ENCODE results near the gene WDR1. TPM values are rescaled to one million over a fixed set of nuclear protein-coding genes. Genes with fewer than 3 reads are reported as not detected.

Gene WDR1
- total and polyA plus RNA-seq, 4 experiments from 2014 or later: 295 to 348 (median 318) TPM

- intact Hi-C loops (cut with micrococcal nuclease): no loop called here
- H3K27me3 ChIP-seq (ENCODE audit: insufficient read depth, low read length): no peaks in the 10 kb centered on the region
- no peaks in the 10 kb centered on the region for H3K27me3 Mint-ChIP-seq
- H3K4me3 Mint-ChIP-seq: peak overlapping the region in 1 of 8 donors; percentile 8
- peaks cover 31 to 92% of the 10 kb centered on the region in 2 donors for H3K36me3 Mint-ChIP-seq
- peaks cover 27 to 71% (median 54%) of the 10 kb centered on the region in 4 donors for H3K4me1 Mint-ChIP-seq
- H3K27ac ChIP-seq (ENCODE audit: low read depth, low read length): peak overlapping the region; percentile 1
- H3K27ac Mint-ChIP-seq: peak overlapping the region in 6 of 7 donors; percentile 43 to 99 (median 67)
- ChIA-PET POLR2A (ENCODE audit: partially characterized antibody) (interaction anchor here (19.7 kb wide), 1 partner anchor 26 kb away, joined by 396 read pairs; the partner anchor contains the start of gene WDR1), CTCF (ENCODE audit: partially characterized antibody) (interaction anchor here (0.6 kb wide), 1 partner anchor 15 kb away, joined by 3 read pairs; no protein-coding TSS in a partner anchor)
- H3K4me1 ChIP-seq (ENCODE audit: insufficient read depth, low read length): peaks cover 64% of the 10 kb centered on the region
- DNase-seq: peak in 1 of 5 donors; percentile 4
- H3K36me3 ChIP-seq (ENCODE audit: insufficient read depth, low read length): peaks cover 89% of the 10 kb centered on the region
- no peak overlapping the region for H3K4me3 ChIP-seq (ENCODE audit: low read length in 2 of 2)
- no peaks in the 10 kb centered on the region for H3K9me3 ChIP-seq (ENCODE audit: control insufficient read depth in 1 of 2, low read length in 2 of 2)
- H3K9me3 Mint-ChIP-seq: no peaks in the 10 kb centered on the region
These were observed 24.9 kb downstream of the WDR1 start for GRCh38 chr4:10091531-10092181.

GRCh38 chr4:10090467-10091250 lies 25.9 kb downstream of the WDR1 start:
- DNase-seq: no peak
- Mint-ChIP-seq H3K27me3 (no peaks in the 10 kb centered on the region), H3K9me3 (no peaks in the 10 kb centered on the region), H3K4me1 (peaks cover 17 to 61% (median 46%) of the 10 kb centered on the region in 4 donors), H3K36me3 (peaks cover 33 to 91% of the 10 kb centered on the region in 2 donors), H3K4me3 (peak overlapping the region in 1 of 8 donors; percentile 31), H3K27ac (peak overlapping the region; percentile 32 to 84 (median 70))
- H3K36me3 ChIP-seq (ENCODE audit: insufficient read depth, low read length): peaks cover 92% of the 10 kb centered on the region
- CTCF ChIA-PET (ENCODE audit: partially characterized antibody): interaction anchor here (1.0 to 1.7 kb wide), 2 partner anchors 27 to 30 kb away, joined by 3 to 4 read pairs; no protein-coding TSS in a partner anchor
- H3K27me3 ChIP-seq (ENCODE audit: insufficient read depth, low read length): no peaks in the 10 kb centered on the region
- POLR2A ChIA-PET (ENCODE audit: partially characterized antibody): interaction anchor here (0.8 to 19.7 kb wide), 2 partner anchors 13 to 27 kb away, joined by 3 to 396 read pairs; partner anchors contain the start of gene WDR1
- peaks cover 54% of the 10 kb centered on the region for H3K4me1 ChIP-seq (ENCODE audit: insufficient read depth, low read length)
- intact Hi-C loops (cut with micrococcal nuclease): no loop called here
- H3K4me3 ChIP-seq (ENCODE audit: low read length in 2 of 2): no peak overlapping the region
- H3K27ac ChIP-seq (ENCODE audit: low read depth, low read length): peak overlapping the region; percentile 5
- H3K9me3 ChIP-seq (ENCODE audit: control insufficient read depth in 1 of 2, low read length in 2 of 2): no peaks in the 10 kb centered on the region

- no peak overlapping the region for H3K4me3 Mint-ChIP-seq
- POLR2A ChIA-PET (ENCODE audit: partially characterized antibody): no interaction called here
- Histone ChIP-seq H3K36me3 (ENCODE audit: insufficient read depth, low read length) (peaks cover 93% of the 10 kb centered on the region), H3K4me1 (ENCODE audit: insufficient read depth, low read length) (peaks cover 41% of the 10 kb centered on the region), H3K27ac (ENCODE audit: low read depth, low read length) (no peak overlapping the region), H3K4me3 (ENCODE audit: low read length in 2 of 2) (no peak overlapping the region), H3K27me3 (ENCODE audit: insufficient read depth, low read length) (no peaks in the 10 kb centered on the region), H3K9me3 (ENCODE audit: control insufficient read depth in 1 of 2, low read length in 2 of 2) (no peaks in the 10 kb centered on the region)
- no peaks in the 10 kb centered on the region for H3K27me3 Mint-ChIP-seq
- peak overlapping the region in 3 of 7 donors; percentile 55 to 76 (median 60) for H3K27ac Mint-ChIP-seq
- DNase-seq: no peak
- intact Hi-C loops (cut with micrococcal nuclease): no loop called here
- peaks cover 44 to 92% of the 10 kb centered on the region in 2 donors for H3K36me3 Mint-ChIP-seq
- H3K9me3 Mint-ChIP-seq: no peaks in the 10 kb centered on the region
- H3K4me1 Mint-ChIP-seq: peaks cover 15 to 52% (median 34%) of the 10 kb centered on the region in 4 donors
- CTCF ChIA-PET (ENCODE audit: partially characterized antibody): interaction anchor here (1.0 to 1.7 kb wide), 2 partner anchors 29 to 31 kb away, joined by 3 to 4 read pairs; no protein-coding TSS in a partner anchor
These were observed 27.3 kb downstream of the WDR1 start for GRCh38 chr4:10089346-10089745.

- Mint-ChIP-seq H3K36me3 (peaks cover 36 to 92% of the 10 kb centered on the region in 2 donors), H3K27me3 (no peaks in the 10 kb centered on the region), H3K4me3 (no peak overlapping the region), H3K9me3 (no peaks in the 10 kb centered on the region), H3K27ac (peak overlapping the region in 2 of 7 donors; percentile 52 to 77), H3K4me1 (peaks cover 7 to 42% (median 24%) of the 10 kb centered on the region in 4 donors)
- no peak overlapping the region for H3K4me3 ChIP-seq (ENCODE audit: low read length in 2 of 2)
- no peaks in the 10 kb centered on the region for H3K27me3 ChIP-seq (ENCODE audit: insufficient read depth, low read length)
- CTCF ChIA-PET (ENCODE audit: partially characterized antibody): interaction anchor here (1.8 kb wide), 1 partner anchor 11 kb away, joined by 7 read pairs; no protein-coding TSS in a partner anchor
- peaks cover 32% of the 10 kb centered on the region for H3K4me1 ChIP-seq (ENCODE audit: insufficient read depth, low read length)
- H3K36me3 ChIP-seq (ENCODE audit: insufficient read depth, low read length): peaks cover 98% of the 10 kb centered on the region
- H3K27ac ChIP-seq (ENCODE audit: low read depth, low read length): no peak overlapping the region
- H3K9me3 ChIP-seq (ENCODE audit: control insufficient read depth in 1 of 2, low read length in 2 of 2): no peaks in the 10 kb centered on the region
- POLR2A ChIA-PET (ENCODE audit: partially characterized antibody): interaction anchor here (0.8 kb wide), 1 partner anchor 29 kb away, joined by 4 read pairs; no protein-coding TSS in a partner anchor
- DNase-seq: no peak
- intact Hi-C loops (cut with micrococcal nuclease): no loop called here
These were observed 28.2 kb downstream of the WDR1 start for GRCh38 chr4:10088135-10089010.

- ChIA-PET POLR2A (ENCODE audit: partially characterized antibody) (interaction anchor here (1.5 to 2.1 kb wide), 2 partner anchors 9 to 11 kb away, joined by 3 to 6 read pairs; no protein-coding TSS in a partner anchor), CTCF (ENCODE audit: partially characterized antibody) (interaction anchor here (1.8 kb wide), 1 partner anchor 12 kb away, joined by 7 read pairs; no protein-coding TSS in a partner anchor)
- DNase-seq: no peak
- peaks cover 100% of the 10 kb centered on the region for H3K36me3 ChIP-seq (ENCODE audit: insufficient read depth, low read length)
- Mint-ChIP-seq H3K4me3 (no peak overlapping the region), H3K4me1 (peaks cover 2 to 31% (median 14%) of the 10 kb centered on the region in 4 donors), H3K36me3 (peaks cover 43 to 94% of the 10 kb centered on the region in 2 donors), H3K27me3 (no peaks in the 10 kb centered on the region), H3K27ac (peak overlapping the region in 2 of 7 donors; percentile 68 to 78), H3K9me3 (no peaks in the 10 kb centered on the region)
- no peak overlapping the region for H3K4me3 ChIP-seq (ENCODE audit: low read length in 2 of 2)
- H3K9me3 ChIP-seq (ENCODE audit: control insufficient read depth in 1 of 2, low read length in 2 of 2): no peaks in the 10 kb centered on the region
- H3K4me1 ChIP-seq (ENCODE audit: insufficient read depth, low read length): peaks cover 21% of the 10 kb centered on the region
- H3K27me3 ChIP-seq (ENCODE audit: insufficient read depth, low read length): no peaks in the 10 kb centered on the region
- intact Hi-C loops (cut with micrococcal nuclease): no loop called here
- H3K27ac ChIP-seq (ENCODE audit: low read depth, low read length): no peak overlapping the region
These were observed 29.3 kb downstream of the WDR1 start for GRCh38 chr4:10087152-10087791.

GRCh38 chr4:10086506-10087120 lies 30.0 kb downstream of the WDR1 start:
- Mint-ChIP-seq H3K27me3 (no peaks in the 10 kb centered on the region), H3K36me3 (peaks cover 44 to 95% of the 10 kb centered on the region in 2 donors), H3K27ac (peak overlapping the region in 3 of 7 donors; percentile 59 to 79 (median 78)), H3K4me1 (peaks cover 0 to 24% (median 10%) of the 10 kb centered on the region in 4 donors), H3K9me3 (no peaks in the 10 kb centered on the region), H3K4me3 (no peak overlapping the region)
- ChIA-PET CTCF (ENCODE audit: partially characterized antibody) (no interaction called here), POLR2A (ENCODE audit: partially characterized antibody) (interaction anchor here (1.2 to 2.1 kb wide), 3 partner anchors 10 to 31 kb away, joined by 3 to 6 read pairs (median 4); no protein-coding TSS in a partner anchor)
- Histone ChIP-seq H3K4me1 (ENCODE audit: insufficient read depth, low read length) (peaks cover 15% of the 10 kb centered on the region), H3K27me3 (ENCODE audit: insufficient read depth, low read length) (no peaks in the 10 kb centered on the region), H3K36me3 (ENCODE audit: insufficient read depth, low read length) (peaks cover 100% of the 10 kb centered on the region), H3K27ac (ENCODE audit: low read depth, low read length) (no peak overlapping the region), H3K9me3 (ENCODE audit: control insufficient read depth in 1 of 2, low read length in 2 of 2) (no peaks in the 10 kb centered on the region), H3K4me3 (ENCODE audit: low read length in 2 of 2) (no peak overlapping the region)
- DNase-seq: peak in 1 of 5 donors; percentile 31
- intact Hi-C loops (cut with micrococcal nuclease): no loop called here

Measured in CD4-positive, alpha-beta memory T cell (primary cell).